Measurements from ENCODE around the gene NXPH2. TPM values are rescaled to one million over a fixed set of nuclear protein-coding genes. Genes with fewer than 3 reads are reported as not detected.

NXPH2 gene
- polyA plus RNA-seq, 1 of the 3 experiments (the other 2 are of a cell fraction): not detected

DNA sequence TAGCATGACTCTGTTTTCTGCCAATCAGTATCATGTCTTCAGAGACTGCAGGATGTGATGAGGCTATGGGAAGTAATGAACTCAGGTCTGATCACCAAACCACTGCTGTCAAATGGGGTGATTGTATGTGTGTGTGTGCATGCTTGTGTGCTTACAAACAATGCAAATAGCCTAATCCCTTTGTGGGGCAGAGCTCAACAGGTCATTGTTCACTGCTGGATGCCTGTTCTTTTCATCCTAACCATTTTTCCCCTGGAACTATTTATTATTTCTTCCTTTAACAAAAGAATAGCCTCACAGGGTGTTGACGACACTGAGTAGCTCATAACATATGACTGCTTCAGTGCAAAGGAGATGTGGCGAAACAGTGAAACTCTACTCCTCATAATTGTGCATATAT lies 55.9 kb downstream of the NXPH2 start (continued):
- no peak for TF ChIP-seq SIN3A (IDR thresholded peaks at IDR 0.05; ENCODE audit: borderline replicate concordance, low read depth, low read length)
- no peak for TF ChIP-seq RXRA (IDR thresholded peaks at IDR 0.05; ENCODE audit: borderline replicate concordance, low read depth)
- no peak for TF ChIP-seq EP300 (IDR thresholded peaks at IDR 0.05; ENCODE audit: borderline replicate concordance in 1 of 2, low read depth in 1 of 2, low read length in 1 of 2)
- TF ChIP-seq, protein P1, sequence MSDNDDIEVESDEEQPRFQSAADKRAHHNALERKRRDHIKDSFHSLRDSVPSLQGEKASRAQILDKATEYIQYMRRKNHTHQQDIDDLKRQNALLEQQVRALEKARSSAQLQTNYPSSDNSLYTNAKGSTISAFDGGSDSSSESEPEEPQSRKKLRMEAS (IDR thresholded peaks at IDR 0.05; ENCODE audit: low read depth): no peak
- no peak for TF ChIP-seq RFX5 (IDR thresholded peaks at IDR 0.05; ENCODE audit: low read length)
- no peak for TF ChIP-seq ELF1 (IDR thresholded peaks at IDR 0.05)
- TF ChIP-seq ZBTB33 (IDR thresholded peaks at IDR 0.05; ENCODE audit: borderline replicate concordance, low read depth): no peak

GRCh38 chr2:138723196-138723987 lies 56.8 kb downstream of the NXPH2 start:
- 69% methylated on average over 7 of the region's 7 CpGs for WGBS (ENCODE audit: low lambda C conversion rate)
- DNase-seq: no peak
- Histone ChIP-seq H2AFZ (ENCODE audit: low read depth) (no peak overlapping the region), H3K4me3 (ENCODE audit: low read depth in 2 of 2, low read length in 1 of 2) (no peak overlapping the region), H3K9me3 (no peaks in the 10 kb centered on the region), H3K9me2 (no peaks in the 10 kb centered on the region), H3K4me1 (ENCODE audit: control insufficient read depth in 1 of 2, insufficient read depth in 2 of 2, low read depth in 1 of 2, low read length in 1 of 2) (peaks cover 0 to 2% of the 10 kb centered on the region in 2 experiments; a peak in 1 of 4 replicates), H4K20me1 (ENCODE audit: insufficient read depth) (no peaks in the 10 kb centered on the region), H3K4me2 (no peak overlapping the region), H3K9ac (no peak overlapping the region), H3K79me2 (ENCODE audit: insufficient read depth) (no peaks in the 10 kb centered on the region), H3K27ac (ENCODE audit: low read depth in 2 of 2, low read length in 1 of 2) (no peak overlapping the region), H3K36me3 (replicated peaks in 1 of 2; ENCODE audit: control insufficient read depth in 1 of 2, insufficient read depth in 2 of 2, low read length in 1 of 2) (no peaks in the 10 kb centered on the region), H3K27me3 (ENCODE audit: insufficient read depth) (no peaks in the 10 kb centered on the region), H3F3A (replicated peaks; ENCODE audit: insufficient read depth) (no peaks in the 10 kb centered on the region)
- POLR2A ChIA-PET: no interaction called here
- CTCF ChIA-PET: no interaction called here
- TF ChIP-seq GABPA (IDR thresholded peaks at IDR 0.05; ENCODE audit: low read depth) (no peak), YY1 (IDR thresholded peaks at IDR 0.05; ENCODE audit: low read depth) (no peak), POLR2AphosphoS5 (IDR thresholded peaks at IDR 0.05; ENCODE audit: low read depth, low read length) (no peak), REST (IDR thresholded peaks at IDR 0.05; ENCODE audit: low read depth, low read length) (no peak), TAF1 (IDR thresholded peaks at IDR 0.05; ENCODE audit: borderline replicate concordance, low read depth, low read length) (no peak)
- TF ChIP-seq, protein P1 (IDR thresholded peaks at IDR 0.05; ENCODE audit: low read depth): no peak
